Choroid plexus epithelial cell (primary cell): Measurements from ENCODE around the gene NOL7.

Experiments
- DNase-seq: peaks from one replicate; pipeline ENCODE4 v3.0.0-alpha.2; 2010; ENCODE audit warnings: low read depth
- H3K4me3 ChIP-seq: 2 replicates; pipeline ENCODE4 v1.5.1; 2011; ENCODE audit warnings: low read depth, mild to moderate bottlenecking, control low read depth, low read length, moderate library complexity
- TF ChIP-seq, protein P1 (sequence below): conservative IDR thresholded peaks from 2 replicates; pipeline ENCODE4 v1.5.1; 2011; ENCODE audit warnings: low read depth, mild to moderate bottlenecking, control low read depth, inconsistent platforms, low read length, moderate library complexity

The NOL7 gene

DNA sequence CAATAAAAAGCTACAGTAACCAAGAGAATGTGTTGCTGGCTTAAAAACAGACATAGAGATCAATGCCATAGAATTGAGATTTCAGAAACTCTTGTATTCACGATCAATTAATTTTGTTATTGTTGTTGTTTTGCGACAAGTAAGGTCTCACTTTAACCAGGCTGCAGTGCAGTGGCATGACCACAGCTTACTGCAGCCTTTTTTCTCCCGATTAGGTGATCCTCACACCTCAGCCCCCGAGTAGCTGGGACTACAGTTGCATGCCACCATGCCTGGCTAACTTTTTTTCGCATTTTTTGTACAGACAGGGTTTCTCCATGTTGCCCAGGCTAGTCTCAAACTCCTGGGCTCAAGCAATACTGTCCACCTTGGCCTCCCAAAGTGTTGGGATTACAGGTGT is 54.3 kb downstream of the NOL7 start:
- TF ChIP-seq, protein P1, sequence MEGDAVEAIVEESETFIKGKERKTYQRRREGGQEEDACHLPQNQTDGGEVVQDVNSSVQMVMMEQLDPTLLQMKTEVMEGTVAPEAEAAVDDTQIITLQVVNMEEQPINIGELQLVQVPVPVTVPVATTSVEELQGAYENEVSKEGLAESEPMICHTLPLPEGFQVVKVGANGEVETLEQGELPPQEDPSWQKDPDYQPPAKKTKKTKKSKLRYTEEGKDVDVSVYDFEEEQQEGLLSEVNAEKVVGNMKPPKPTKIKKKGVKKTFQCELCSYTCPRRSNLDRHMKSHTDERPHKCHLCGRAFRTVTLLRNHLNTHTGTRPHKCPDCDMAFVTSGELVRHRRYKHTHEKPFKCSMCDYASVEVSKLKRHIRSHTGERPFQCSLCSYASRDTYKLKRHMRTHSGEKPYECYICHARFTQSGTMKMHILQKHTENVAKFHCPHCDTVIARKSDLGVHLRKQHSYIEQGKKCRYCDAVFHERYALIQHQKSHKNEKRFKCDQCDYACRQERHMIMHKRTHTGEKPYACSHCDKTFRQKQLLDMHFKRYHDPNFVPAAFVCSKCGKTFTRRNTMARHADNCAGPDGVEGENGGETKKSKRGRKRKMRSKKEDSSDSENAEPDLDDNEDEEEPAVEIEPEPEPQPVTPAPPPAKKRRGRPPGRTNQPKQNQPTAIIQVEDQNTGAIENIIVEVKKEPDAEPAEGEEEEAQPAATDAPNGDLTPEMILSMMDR, result no peak
- no peak overlapping the region for H3K4me3 ChIP-seq

More for the DNA sequence above, 54.3 kb downstream of the NOL7 start:
- no peak for DNase-seq
